ENCODE results near the gene AVPR2.

Gene AVPR2

GRCh38 chrX:153908219-153908860, 3.9 kb downstream of the AVPR2 start:
- no peak overlapping the region for H3K4me3 ChIP-seq (ENCODE audit: low read depth, low read length)
- CTCF ChIA-PET: interaction anchor here (5.1 kb wide), 1 partner anchor 15 kb away, joined by 29 read pairs; no protein-coding TSS in a partner anchor
- TF ChIP-seq CTCF (IDR thresholded peaks at IDR 0.05; ENCODE audit: insufficient read depth, low read length, missing control alignments): no peak
- DNase-seq (ENCODE audit: low read depth, low spot score): no peak
- POLR2A ChIA-PET: no interaction called here

GRCh38 chrX:153909024-153909979, 4.8 kb downstream of the AVPR2 start:
- CTCF ChIA-PET: interaction anchor here (0.6 to 5.1 kb wide), 2 partner anchors 14 to 17 kb away, joined by 4 to 29 read pairs; partner anchors contain the start of gene ARHGAP4
- no peak overlapping the region for H3K4me3 ChIP-seq (ENCODE audit: low read depth, low read length)
- TF ChIP-seq CTCF (IDR thresholded peaks at IDR 0.05; ENCODE audit: insufficient read depth, low read length, missing control alignments): no peak
- POLR2A ChIA-PET: no interaction called here
- DNase-seq (ENCODE audit: low read depth, low spot score): no peak

GRCh38 chrX:153909980-153910360, 5.5 kb downstream of the AVPR2 start:
- CTCF ChIA-PET: interaction anchor here (5.1 kb wide), 1 partner anchor 13 kb away, joined by 29 read pairs; no protein-coding TSS in a partner anchor
- H3K4me3 ChIP-seq (ENCODE audit: low read depth, low read length): no peak overlapping the region
- no peak for TF ChIP-seq CTCF (IDR thresholded peaks at IDR 0.05; ENCODE audit: insufficient read depth, low read length, missing control alignments)
- POLR2A ChIA-PET: no interaction called here
- DNase-seq (ENCODE audit: low read depth, low spot score): no peak

GRCh38 chrX:153910446-153910845, 6.0 kb downstream of the AVPR2 start:
- ChIA-PET CTCF (interaction anchor here (5.1 kb wide), 1 partner anchor 13 kb away, joined by 29 read pairs; no protein-coding TSS in a partner anchor), POLR2A (no interaction called here)
- no peak overlapping the region for H3K4me3 ChIP-seq (ENCODE audit: low read depth, low read length)

GRCh38 chrX:153911798-153912197, 7.3 kb downstream of the AVPR2 start:
- H3K4me3 ChIP-seq (ENCODE audit: low read depth, low read length): no peak overlapping the region
- ChIA-PET POLR2A (no interaction called here), CTCF (interaction anchor here (1.0 to 5.1 kb wide), 2 partner anchors 12 to 15 kb away, joined by 3 to 29 read pairs; no protein-coding TSS in a partner anchor)
- no peak for TF ChIP-seq CTCF (IDR thresholded peaks at IDR 0.05; ENCODE audit: insufficient read depth, low read length, missing control alignments)
- no peak for DNase-seq (ENCODE audit: low read depth, low spot score)

More at GRCh38 chrX:153910446-153910845, 6.0 kb downstream of the AVPR2 start:
- TF ChIP-seq CTCF (IDR thresholded peaks at IDR 0.05; ENCODE audit: insufficient read depth, low read length, missing control alignments): no peak
- no peak for DNase-seq (ENCODE audit: low read depth, low spot score)

GRCh38 chrX:153913211-153913610, 8.7 kb downstream of the AVPR2 start:
- no peak overlapping the region for H3K4me3 ChIP-seq (ENCODE audit: low read depth, low read length)
- no peak for DNase-seq (ENCODE audit: low read depth, low spot score)
- CTCF ChIA-PET: interaction anchor here (1.2 to 5.1 kb wide), 2 partner anchors 10 to 34 kb away, joined by 3 to 29 read pairs; no protein-coding TSS in a partner anchor
- POLR2A ChIA-PET: no interaction called here
- no peak for TF ChIP-seq CTCF (IDR thresholded peaks at IDR 0.05; ENCODE audit: insufficient read depth, low read length, missing control alignments)
